ENCODE measurements around the gene URB2. TPM values are rescaled to one million over a fixed set of nuclear protein-coding genes. Genes with fewer than 3 reads are reported as not detected.
"Not testable (repeated sequence)": the region's sequence is repeated elsewhere in the genome, so short reads cannot be mapped to it uniquely, and the experiment has no call there.

URB2 gene
- total RNA-seq, 1 donor from 2014 or later: 10.3 TPM

DNA sequence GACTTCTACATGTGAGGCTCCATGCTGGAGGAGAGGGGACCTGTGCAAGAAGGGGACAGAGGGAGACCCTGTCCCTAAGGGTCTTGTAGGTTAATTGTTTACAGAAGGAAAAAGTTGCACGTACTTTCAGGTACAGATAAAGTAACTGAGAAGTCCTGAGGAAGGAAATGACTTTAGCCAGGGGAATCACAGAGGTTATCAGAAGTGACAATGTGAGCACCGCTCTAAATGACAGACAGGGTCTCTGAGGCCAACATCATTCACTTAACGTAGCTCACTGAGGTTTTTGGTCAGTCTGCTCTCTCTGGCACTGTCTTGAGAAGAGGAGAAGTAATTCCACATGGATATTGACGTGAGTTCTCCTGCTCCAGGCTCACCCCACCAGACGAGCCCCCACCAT is 12.1 kb upstream of the URB2 start:
- no peak for DNase-seq (ENCODE audit: extremely low read depth, low read depth, low spot score)

DNA sequence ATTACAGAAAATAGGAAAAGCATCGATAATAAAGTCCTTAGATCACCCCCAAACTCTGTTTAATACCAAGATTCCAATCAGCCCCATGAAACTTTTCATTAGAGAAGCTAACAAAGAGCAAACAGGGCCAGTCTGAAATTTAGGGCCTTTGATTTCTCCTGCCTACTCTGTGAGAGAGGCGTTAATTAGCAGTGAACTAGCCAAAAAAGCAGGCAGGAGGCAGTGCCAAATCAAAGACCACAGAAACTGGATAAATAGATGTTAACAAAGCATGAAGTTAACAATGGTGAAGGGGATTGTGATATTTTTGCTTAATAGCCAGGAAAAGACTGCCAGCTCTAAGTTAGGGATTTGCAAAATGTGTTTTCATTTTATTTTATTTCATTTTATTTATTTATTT is 11.3 kb upstream of the URB2 start:
- no peak for DNase-seq (ENCODE audit: extremely low read depth, low read depth, low spot score)

DNA sequence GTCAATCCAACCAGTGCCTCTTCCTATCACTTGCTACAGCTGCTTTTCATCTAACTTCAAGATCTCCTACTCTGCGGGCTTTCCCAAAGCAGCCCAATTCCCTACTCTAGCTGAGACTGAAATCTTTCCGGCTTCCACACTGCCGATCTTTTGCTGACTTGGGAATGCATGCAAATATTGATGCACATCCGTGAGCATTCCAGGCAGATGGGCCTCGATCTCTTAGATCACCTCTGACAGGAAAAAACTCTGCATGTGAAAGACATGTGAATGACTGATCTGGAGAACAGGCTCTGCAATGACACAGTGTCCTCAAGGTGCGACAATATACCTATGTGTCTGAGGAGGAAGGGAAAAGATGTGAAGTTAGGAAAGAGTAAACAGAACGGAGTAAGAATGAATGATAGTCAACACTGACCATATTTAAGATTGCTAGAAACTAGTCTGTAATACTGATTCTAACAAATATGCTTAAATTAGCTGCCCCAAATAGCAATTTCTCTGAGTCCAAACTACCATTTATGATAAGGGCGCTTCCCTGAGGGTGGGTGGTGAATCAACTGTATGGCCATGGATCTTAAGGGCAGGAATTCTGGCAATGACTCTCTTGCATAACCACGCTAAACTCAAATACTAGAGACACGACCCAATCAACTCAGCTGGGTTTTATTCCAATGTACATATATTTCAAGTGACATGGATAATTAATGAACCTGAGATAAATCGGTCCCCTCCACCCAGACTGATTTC is 8.5 kb upstream of the URB2 start:
- DNase-seq (ENCODE audit: extremely low read depth, low read depth, low spot score): no peak

DNA sequence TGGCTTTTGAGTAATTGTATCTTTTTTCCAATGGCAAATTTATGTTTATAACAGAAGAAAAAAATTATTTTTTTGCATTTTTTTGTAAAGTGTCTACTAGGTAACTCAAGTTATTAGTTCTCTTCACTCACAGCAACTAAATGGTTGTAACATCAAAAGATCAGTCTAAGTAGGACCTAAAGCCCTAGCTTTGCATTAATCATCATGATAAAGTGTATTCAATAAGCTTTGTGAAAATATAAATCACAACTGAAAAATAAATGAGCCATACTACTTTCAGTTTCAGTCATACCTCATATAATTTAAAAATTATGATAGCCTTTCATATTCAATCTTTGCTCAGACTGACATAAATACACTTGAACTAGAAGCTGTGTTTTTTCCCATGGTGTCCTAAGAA is 7.0 kb upstream of the URB2 start:
- no peak for DNase-seq (ENCODE audit: extremely low read depth, low read depth, low spot score)

DNA sequence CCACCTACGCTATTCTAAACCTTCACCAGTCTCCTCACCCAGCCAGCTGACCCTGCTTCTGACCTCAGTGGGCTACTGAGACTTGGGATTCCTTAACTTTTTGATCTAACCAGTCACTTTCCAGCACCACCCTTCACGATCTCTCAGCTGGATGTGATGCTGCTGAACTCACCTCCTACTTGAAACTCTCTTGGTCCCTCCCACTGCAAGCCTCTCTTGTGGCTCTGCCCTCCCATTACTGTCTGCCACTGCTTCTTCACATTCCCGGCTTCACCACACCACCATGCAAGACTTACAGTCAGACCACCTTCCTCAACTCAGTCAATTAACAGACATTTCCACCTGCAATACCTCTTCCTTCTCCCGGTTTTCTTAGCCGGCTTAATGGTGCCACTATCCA is 6.4 kb upstream of the URB2 start:
- no peak for DNase-seq (ENCODE audit: extremely low read depth, low read depth, low spot score)

DNA sequence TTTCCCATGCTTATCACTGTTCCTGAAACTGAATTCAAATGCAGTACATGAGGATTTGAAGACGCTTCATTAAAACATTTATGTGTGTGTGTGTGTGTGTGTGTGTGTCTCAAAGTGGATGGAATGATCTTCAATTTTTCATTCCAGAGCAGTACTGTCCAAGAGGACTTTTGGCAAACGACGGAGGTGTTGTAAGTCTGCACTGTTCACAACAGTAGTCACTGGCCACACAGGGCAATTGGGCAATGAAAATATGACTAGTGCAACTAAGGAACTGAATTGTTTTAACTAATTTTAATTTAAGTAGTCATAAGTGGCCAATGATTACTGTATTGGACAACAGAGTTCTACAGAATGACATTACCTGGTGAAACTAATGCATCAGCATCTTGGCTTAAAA is 5.2 kb upstream of the URB2 start:
- DNase-seq (ENCODE audit: extremely low read depth, low read depth, low spot score): no peak

DNA sequence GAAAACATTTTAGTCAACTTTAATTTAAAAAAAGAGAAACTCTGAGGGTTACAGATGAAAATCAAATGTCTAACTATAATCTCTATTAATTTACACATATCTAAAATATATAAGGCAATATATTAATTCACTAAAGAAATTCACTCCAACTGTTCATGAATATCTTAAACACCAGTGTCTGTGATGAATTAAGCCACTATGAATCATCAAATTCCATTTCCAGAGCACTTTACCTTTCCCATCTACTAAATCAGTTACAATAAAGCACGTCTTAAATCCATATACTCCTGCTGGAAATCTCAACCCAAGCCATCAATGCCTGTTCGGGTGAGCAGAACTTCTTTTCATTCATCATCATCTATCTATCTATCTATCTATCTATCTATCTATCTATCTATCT is 4.4 kb upstream of the URB2 start:
- no peak for DNase-seq (ENCODE audit: extremely low read depth, low read depth, low spot score)

DNA sequence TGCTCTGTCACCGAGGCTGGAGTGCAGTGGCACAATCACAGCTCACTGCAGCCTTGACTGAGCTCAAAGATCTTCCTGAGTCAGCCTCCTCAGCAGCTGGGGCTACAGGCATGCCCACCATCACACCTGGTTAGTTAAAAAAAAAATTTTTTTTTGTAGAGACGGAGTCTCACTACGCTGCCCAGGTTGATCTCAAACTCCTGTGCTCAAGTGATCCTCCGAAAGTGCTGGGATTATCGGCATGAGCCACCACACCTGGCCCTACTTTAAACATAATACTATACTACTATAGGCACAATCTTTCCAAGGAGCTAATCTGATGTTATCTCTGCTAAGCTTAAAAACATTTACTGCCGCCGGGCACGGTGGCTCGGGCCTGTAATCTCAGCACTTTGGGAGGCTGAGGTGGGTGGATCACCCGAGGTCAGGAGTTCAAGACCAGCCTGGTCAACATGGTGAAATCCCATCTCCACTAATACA is 3.4 kb upstream of the URB2 start:
- DNase-seq (ENCODE audit: extremely low read depth, low read depth, low spot score): not testable (repeated sequence)

DNA sequence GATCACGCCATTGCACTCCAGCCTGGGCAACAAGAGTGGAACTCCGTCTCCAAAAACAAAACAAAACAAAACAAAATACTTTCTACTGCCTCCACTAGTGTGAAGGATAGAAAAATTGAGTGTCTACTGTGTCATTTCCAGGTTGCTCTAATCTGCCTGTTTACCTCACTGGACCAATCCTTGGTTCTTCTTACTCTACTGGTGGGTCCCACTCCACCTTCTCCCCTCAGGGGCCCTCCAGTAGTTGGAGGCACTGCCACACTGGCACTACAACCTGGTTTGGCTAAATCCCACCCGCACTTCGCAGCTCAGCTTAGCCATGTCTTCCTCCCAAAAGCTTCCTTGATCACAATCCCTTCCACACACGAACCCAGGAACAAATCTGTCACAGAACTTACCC is 2.8 kb upstream of the URB2 start:
- DNase-seq (ENCODE audit: extremely low read depth, low read depth, low spot score): no peak

DNA sequence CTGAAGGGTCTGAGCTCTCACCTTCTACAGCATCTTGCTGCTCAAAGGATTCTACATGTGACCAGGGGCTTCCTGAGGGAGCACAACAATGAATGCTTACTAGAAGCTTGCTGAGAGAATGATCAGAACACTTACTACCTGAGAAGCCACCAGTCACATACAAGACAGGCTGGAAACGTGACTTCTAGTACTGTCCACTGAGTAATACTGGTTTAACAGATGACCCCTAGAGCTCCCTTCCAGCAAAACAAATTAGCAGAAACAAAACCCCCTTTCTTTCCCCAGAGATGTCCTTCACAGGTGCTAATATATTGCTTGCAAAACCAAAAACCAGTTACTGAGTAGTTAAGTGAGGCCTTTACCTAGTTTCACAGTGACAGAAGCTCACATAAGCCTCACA is 2.2 kb upstream of the URB2 start:
- no peak for DNase-seq (ENCODE audit: extremely low read depth, low read depth, low spot score)

DNA sequence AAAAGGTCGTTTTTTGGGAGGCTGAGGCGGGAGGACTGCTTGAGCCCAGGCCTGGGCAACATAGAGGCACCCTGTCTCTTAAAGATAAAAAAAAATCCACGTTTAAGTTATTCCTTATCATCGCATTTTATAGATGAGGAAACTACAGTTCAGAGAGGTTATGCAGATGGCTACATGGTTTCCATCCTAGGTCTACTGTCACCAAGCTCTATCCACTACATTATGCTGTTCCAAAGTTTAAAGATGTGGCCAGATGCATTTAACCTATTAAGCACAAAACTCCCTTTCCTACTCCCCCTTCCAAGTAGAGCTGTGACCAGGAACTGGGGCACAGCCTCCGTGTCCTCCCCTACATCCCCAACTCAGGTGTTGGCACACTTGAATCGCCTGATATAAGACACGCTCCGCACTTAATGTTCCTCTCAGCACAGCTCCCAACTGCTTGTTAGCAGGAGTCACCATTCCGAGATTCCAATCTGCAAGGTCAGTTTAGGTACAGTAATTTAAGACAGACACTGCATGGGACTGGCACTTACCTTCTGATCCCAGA is 1.5 kb upstream of the URB2 start:
- DNase-seq (ENCODE audit: extremely low read depth, low read depth, low spot score): no peak

DNA sequence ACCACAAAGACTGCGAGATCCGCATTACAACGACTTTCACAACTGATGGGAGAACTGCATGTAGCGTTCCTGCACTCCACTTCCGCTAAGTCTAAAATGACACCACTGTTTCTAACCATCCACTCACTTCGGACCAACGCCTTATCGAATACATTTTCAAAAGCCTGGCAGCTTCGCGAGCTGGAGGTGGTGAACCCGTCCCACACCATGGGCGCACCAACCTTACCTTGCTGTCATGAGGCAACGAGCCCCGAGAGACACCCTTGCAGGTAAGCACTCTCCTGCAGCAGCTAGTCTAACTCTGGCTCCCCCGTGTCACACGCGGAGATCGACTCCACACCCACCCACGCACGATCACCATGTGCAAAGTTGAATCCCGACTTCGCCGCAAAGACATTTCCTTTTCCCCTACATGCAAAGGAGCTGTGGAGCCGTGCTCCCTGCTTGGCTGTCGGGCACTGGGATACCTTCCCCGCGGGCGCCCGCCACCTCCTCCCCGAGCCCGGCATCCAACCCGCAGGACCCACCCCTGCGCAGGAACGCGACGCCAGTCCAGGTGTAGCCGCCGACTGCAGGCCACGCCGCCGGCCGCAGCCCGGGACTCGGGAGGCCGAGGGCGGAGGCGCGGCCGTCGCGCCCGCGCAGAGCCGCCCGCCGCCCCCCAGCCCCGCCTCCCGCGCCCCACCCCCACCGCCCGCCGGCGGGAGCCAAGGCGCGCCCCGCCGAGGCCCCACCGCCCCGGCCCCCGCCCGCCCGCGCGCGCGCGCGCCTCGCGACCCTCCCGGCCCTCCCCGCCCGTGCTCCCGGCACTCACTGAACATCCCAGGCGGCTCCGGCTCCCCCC is 754 bp upstream of the URB2 start:
- no peak for DNase-seq (ENCODE audit: extremely low read depth, low read depth, low spot score)

DNA sequence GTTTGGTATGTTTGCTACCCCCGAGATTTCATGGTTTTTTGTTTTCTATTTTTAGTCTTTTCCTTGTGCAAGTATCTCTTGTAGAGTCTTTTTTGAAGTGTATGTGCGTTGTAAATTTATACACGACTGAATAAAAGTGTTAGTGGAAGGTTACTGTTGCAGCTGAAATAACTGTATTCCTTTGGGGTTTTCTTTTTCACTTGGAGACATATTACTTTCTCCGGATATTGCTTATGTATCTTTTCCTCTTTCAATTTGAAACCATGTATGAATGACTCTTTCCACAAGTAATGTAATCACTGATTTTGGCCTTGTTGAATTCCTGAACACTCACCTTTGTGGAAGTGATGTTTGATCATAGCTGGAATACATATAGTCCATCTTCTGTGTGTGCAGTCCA is 956 bp downstream of the URB2 start:
- DNase-seq (ENCODE audit: extremely low read depth, low read depth, low spot score): no peak

DNA sequence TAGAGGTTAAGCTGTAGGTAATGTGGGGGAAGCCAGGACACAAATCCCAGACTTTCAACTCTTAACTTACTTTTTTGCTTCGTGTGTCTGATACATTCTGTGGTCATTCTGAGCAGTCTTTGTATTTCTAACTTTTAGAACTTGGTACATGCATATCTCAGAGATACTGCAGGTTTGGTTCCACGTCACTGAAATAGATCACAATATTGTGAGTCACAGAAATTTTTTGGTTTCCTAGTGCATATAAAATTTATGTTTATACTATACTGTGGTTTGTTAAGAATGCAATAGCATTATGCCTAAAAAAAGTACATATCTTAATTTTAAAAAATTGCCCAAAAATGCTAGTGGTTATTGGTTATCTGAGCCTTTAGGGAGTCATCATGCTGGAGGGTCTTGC is 3.2 kb downstream of the URB2 start:
- no peak for DNase-seq (ENCODE audit: extremely low read depth, low read depth, low spot score)

DNA sequence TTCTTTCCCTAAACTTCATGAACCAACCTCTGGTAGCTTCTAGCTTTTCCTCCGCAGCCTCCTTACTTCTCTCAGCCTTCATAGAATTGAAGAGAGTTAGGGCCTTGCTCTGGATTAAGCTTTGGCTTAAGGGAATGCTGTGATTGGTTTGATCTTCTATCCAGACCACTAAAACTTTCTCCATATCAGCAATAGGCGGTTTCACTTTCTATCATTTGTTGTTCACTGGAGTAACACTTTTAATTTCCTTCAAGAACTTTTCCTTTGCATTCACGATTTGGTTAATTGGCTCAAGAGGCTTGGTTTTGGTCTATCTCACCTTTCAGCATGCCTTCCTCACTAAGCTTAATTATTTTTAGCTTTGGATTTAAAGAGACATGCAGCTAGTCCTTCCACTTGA is 5.1 kb downstream of the URB2 start:
- no peak for DNase-seq (ENCODE audit: extremely low read depth, low read depth, low spot score)

DNA sequence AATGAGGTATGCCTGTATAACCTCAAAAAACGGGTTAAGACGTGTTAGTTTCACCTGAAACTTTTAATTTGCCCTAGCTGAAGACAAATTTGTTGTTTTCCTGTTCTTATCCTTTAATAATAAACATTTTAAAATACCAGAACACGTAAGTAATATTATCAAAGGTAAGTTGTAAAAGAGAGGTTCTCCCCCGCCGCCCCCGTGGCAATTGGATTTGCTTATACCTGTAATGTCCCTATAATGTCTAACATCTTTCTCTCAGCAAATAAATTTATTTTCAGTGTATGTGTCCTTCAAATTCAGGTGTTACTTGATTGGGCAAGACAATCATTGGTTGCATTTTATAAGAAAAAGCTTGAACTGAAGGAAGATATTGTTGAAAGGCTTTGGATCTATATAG is 5.9 kb downstream of the URB2 start:
- DNase-seq (ENCODE audit: extremely low read depth, low read depth, low spot score): no peak

DNA sequence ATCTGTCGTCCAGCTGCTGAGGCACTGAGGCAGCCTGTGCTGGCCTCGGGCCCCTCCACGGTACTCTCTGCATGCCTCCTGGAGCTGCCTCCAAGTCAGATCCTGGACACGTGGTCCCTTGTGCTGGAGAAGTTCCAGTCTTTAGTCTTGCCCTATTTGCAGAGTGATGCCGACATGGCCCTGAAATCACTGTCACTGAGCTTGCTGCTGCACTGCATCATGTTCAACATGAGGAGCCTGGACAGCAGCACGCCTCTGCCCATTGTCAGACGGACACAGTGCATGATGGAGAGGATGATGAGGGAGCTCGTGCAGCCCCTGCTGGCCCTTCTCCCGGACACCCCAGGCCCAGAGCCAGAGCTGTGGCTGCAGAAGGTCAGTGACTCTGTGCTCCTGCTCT is 10.0 kb downstream of the URB2 start:
- DNase-seq (ENCODE audit: extremely low read depth, low read depth, low spot score): no peak

DNA sequence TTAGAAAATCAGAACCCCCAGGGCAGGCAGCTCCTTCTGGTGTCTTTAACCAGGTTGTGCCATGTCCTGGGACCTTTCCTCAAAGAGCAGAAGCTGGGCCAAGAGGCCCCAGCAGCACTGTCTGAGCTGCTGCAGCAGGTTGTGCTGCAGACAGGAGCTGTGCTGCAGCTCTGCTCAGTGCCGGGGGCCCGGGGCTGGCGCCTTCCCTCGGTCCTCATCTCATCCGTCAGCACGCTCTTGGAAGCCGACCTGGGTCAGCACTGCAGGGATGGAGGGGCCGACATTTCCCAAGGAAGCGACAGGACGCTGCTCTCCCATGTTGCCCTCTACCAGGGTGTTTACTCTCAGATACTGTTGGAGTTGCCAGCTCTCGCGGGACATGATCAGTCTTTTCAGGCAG is 11.7 kb downstream of the URB2 start:
- DNase-seq (ENCODE audit: extremely low read depth, low read depth, low spot score): no peak

DNA sequence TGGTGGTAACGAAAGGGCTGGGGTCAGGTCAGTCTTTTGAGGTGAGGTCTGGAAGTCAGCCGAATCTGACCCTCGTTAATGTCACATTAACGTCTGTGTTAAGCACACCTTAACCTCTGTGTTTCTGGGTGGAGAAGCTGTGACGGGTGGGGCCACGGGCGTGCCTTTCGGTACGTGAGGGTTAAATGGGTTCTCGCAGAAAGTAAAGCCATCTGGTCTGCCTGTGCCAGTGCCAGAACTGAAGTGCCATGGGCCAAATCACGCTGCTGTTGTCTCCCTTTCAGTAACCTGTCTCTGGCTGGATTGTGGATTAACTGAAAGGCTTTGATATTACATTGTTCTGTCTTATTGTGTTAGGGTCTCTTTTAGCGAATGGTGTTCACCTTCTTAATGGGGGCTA is 14.4 kb downstream of the URB2 start:
- no peak for DNase-seq (ENCODE audit: extremely low read depth, low read depth, low spot score)

DNA sequence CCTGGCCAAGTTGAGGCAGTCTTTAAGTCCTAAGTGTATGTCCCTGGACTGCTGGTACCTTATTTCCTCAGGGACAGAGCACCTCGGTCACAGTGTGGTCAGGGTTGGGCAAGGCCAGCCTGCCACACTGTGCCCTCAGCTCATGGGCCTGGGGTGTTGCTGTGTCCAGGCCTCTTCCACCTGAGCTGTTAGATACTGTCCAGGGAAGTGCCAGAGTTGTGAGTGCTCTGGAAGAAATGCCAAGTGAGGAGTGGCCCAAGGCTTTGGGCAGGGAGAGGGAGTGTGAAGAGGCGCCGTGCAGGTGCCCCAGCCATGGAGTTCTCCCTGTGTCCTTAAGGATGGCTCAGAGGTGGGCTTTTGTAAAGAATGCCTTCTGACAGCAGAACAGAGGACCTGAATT is 15.3 kb downstream of the URB2 start:
- DNase-seq (ENCODE audit: extremely low read depth, low read depth, low spot score): no peak

DNA sequence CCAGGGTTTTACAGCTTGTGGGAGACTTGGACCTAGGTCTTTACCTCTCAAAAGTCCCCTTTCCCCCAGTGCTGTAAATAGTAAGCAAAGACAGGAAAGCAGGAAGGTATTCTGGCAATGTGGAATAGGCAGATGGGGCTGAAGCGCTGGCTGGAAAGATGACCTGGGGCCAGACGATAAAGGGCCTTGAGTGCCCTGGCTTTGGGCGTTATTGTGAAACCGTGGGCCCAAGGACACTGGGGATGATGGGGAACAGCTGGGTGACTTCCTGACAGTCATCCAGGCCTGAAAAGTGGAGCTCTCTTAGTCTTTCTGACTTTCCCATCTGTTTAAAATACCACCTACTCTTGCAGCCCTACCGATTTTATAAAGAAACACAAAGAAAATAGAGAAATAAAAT is 16.3 kb downstream of the URB2 start:
- no peak for DNase-seq (ENCODE audit: extremely low read depth, low read depth, low spot score)

DNA sequence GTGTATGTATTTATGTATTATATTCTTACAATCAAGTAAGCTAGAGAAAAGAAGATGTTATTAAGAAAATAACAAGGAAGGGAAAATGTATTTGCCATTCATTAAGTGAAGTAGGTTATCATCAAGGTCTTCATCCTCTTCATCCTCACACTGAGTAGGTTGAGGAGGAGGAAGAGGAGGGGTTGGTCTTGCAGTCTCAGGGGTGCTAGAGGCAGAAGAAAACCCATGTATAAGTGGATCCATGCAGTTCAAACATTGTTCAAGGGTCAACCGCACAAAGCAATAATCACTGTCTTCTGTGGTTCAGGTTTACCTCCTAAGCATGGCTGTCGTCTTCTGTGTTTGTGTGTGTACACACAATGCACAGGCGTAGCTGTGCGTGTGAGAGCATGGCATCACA is 16.9 kb downstream of the URB2 start:
- DNase-seq (ENCODE audit: extremely low read depth, low read depth, low spot score): no peak
